Loucy (cell line): ENCODE results near the gene CNOT2.

ENCODE experiments used
- EZH2phosphoT487 ChIP-seq: fragments of 200-600 bp; IDR thresholded peaks from 2 replicates; pipeline ENCODE4 v1.6.1; 2018; ENCODE audit warnings: antibody characterized with exemption, mild to moderate bottlenecking, moderate library complexity, borderline replicate concordance
- TF ChIP-seq, protein P1 (sequence below): fragments of 200-600 bp; sonication (generic); conservative IDR thresholded peaks from 2 replicates; pipeline ENCODE4 v1.5.1; 2014; ENCODE audit warnings: mild to moderate bottlenecking, antibody characterized with exemption, low read length

- TF ChIP-seq, protein P1, sequence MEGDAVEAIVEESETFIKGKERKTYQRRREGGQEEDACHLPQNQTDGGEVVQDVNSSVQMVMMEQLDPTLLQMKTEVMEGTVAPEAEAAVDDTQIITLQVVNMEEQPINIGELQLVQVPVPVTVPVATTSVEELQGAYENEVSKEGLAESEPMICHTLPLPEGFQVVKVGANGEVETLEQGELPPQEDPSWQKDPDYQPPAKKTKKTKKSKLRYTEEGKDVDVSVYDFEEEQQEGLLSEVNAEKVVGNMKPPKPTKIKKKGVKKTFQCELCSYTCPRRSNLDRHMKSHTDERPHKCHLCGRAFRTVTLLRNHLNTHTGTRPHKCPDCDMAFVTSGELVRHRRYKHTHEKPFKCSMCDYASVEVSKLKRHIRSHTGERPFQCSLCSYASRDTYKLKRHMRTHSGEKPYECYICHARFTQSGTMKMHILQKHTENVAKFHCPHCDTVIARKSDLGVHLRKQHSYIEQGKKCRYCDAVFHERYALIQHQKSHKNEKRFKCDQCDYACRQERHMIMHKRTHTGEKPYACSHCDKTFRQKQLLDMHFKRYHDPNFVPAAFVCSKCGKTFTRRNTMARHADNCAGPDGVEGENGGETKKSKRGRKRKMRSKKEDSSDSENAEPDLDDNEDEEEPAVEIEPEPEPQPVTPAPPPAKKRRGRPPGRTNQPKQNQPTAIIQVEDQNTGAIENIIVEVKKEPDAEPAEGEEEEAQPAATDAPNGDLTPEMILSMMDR, result no peak
- TF ChIP-seq EZH2phosphoT487, result no peak
Observed at GRCh38 chr12:70241845-70242244, 1.4 kb upstream of the CNOT2 start.
